DOHH2 (cell line): ENCODE data around the gene MTR.

Experiments
- EZH2phosphoT487 ChIP-seq: fragments of 200-600 bp; sonication (generic); IDR thresholded peaks from 2 replicates; pipeline ENCODE4 v1.6.1; 2017; ENCODE audit warnings: borderline replicate concordance, mild to moderate bottlenecking, antibody characterized with exemption, low read length, moderate library complexity, mixed read lengths
- TF ChIP-seq, protein P1 (sequence below): fragments of 200-600 bp; sonication (generic); IDR thresholded peaks from one replicate; pipeline ENCODE4 v1.5.1; 2014; ENCODE audit warnings: antibody characterized with exemption, mild to moderate bottlenecking, low read depth, low read length; ENCODE audit not compliant: poor library complexity, severe bottlenecking

DNA sequence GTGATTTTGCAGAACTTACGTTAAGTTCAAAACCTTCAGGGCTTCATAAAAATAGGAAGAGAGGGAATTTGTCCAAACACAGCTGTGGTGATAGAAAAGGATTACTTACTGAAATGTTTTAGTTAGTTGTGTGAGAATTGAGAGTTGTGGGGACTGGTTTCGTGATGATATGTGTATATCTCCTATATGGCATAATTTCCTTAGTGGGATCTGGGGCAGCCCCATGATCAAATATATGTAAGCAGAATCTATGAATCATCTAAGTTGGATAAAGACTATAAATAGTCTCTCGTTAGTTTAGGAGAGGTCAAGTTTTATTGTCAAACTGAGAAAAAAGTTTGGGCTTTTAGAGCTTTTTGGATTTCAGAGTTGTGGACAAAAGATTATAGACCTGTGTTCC, 14.9 kb downstream of the MTR start:
- TF ChIP-seq, protein P1, sequence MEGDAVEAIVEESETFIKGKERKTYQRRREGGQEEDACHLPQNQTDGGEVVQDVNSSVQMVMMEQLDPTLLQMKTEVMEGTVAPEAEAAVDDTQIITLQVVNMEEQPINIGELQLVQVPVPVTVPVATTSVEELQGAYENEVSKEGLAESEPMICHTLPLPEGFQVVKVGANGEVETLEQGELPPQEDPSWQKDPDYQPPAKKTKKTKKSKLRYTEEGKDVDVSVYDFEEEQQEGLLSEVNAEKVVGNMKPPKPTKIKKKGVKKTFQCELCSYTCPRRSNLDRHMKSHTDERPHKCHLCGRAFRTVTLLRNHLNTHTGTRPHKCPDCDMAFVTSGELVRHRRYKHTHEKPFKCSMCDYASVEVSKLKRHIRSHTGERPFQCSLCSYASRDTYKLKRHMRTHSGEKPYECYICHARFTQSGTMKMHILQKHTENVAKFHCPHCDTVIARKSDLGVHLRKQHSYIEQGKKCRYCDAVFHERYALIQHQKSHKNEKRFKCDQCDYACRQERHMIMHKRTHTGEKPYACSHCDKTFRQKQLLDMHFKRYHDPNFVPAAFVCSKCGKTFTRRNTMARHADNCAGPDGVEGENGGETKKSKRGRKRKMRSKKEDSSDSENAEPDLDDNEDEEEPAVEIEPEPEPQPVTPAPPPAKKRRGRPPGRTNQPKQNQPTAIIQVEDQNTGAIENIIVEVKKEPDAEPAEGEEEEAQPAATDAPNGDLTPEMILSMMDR, result no peak
- TF ChIP-seq EZH2phosphoT487, result no peak
